B cell (primary cell): ENCODE data around the gene GPR156. TPM values are rescaled to one million over a fixed set of nuclear protein-coding genes. Genes with fewer than 3 reads are reported as not detected.
"Not testable (repeated sequence)": the region's sequence is repeated elsewhere in the genome, so short reads cannot be mapped to it uniquely, and the experiment has no call there.

Source experiments
- ATAC-seq: fragments of 200-7000 bp; cut with Tn5 transposase; one replicate; pipeline ENCODE4 v1.10.0; 2021; ENCODE audit warnings: low read depth, mild to moderate bottlenecking, moderate number of reproducible peaks, moderate library complexity
- CTCF ChIA-PET: fragments of 350-600 bp; sonication (Branson Sonifier 250); formaldehyde crosslinking; loops from one replicate; lab custom pipeline; 2021; ENCODE audit warnings: antibody characterized with exemption, inconsistent platforms; lab: Charles Lee
- POLR2A ChIA-PET: fragments of 350-600 bp; sonication (Branson Sonifier 250); formaldehyde crosslinking; loops from one replicate; lab custom pipeline; 2021; ENCODE audit warnings: antibody characterized with exemption; lab: Charles Lee
- DNase-seq: peaks from one replicate; pipeline ENCODE4 v3.0.0; 2013
- H2AFZ ChIP-seq: 2 replicates; pipeline ENCODE4 v1.6.1; 2012; ENCODE audit warnings: mild to moderate bottlenecking, low read depth, low read length; ENCODE audit not compliant: insufficient read depth, poor library complexity, severe bottlenecking
- H3K27ac ChIP-seq, 2 donors: 1 replicate in 1 of 2; 2 replicates in 1 of 2; pipeline ENCODE4 v1.5.1; 2012 to 2013; ENCODE audit warnings: low read length in 2 of 2, mild to moderate bottlenecking in 2 of 2, moderate library complexity in 1 of 2
- H3K27me3 ChIP-seq, 4 experiments: fragments of 200-600 bp in 1 of 4; sonication (generic) in 1 of 4; replicated peaks in 1 of 4; 1 replicate in 2 of 4; 2 replicates in 2 of 4; pipeline versions ENCODE4 v1.6.1 to v1.7.0; 2013 to 2016; ENCODE audit warnings: low read length in 3 of 4, mild to moderate bottlenecking in 2 of 4, mixed read lengths in 1 of 4, moderate library complexity in 1 of 4; ENCODE audit not compliant: insufficient read depth in 4 of 4, control insufficient read depth in 3 of 4; ENCODE audit errors: control extremely low read depth in 1 of 4
- H3K36me3 ChIP-seq, 2 experiments: replicated peaks in 1 of 2; 1 replicate in 1 of 2; 2 replicates in 1 of 2; pipeline versions ENCODE4 v1.6.1 to v1.7.1; 2013; ENCODE audit warnings: low read length in 1 of 2; ENCODE audit not compliant: insufficient read depth in 2 of 2, control insufficient read depth in 1 of 2; ENCODE audit errors: control extremely low read depth in 1 of 2, extremely low read depth in 1 of 2
- H3K4me1 ChIP-seq, 2 donors: fragments of 200-600 bp in 1 of 2; sonication (generic) in 1 of 2; 1 replicate in 1 of 2; 2 replicates in 1 of 2; pipeline versions ENCODE4 v1.5.1 to v1.6.1; 2013 to 2017; ENCODE audit warnings: low read length in 2 of 2; ENCODE audit not compliant: control insufficient read depth in 2 of 2, insufficient read depth in 2 of 2
- H3K4me2 ChIP-seq: replicated peaks from 2 replicates; pipeline ENCODE3; 2012; ENCODE audit warnings: mild to moderate bottlenecking, low read depth, low read length; ENCODE audit not compliant: poor library complexity, severe bottlenecking
- H3K4me3 ChIP-seq, 5 experiments: fragments of 200-600 bp in 1 of 5; sonication (generic) in 1 of 5; 1 replicate in 3 of 5; 2 replicates in 2 of 5; pipeline versions ENCODE4 v1.5.1 to v1.7.0; 2011 to 2016; ENCODE audit warnings: low read length in 4 of 5, mild to moderate bottlenecking in 4 of 5, low read depth in 2 of 5, control low read depth in 1 of 5, moderate library complexity in 1 of 5; ENCODE audit not compliant: insufficient read depth in 1 of 5; ENCODE audit errors: control extremely low read depth in 1 of 5, extremely low read depth in 1 of 5
- H3K79me2 ChIP-seq: fragments of 200-600 bp; sonication (generic); one replicate; pipeline ENCODE4 v1.6.0; 2016; ENCODE audit warnings: low read length; ENCODE audit not compliant: control insufficient read depth, insufficient read depth
- H3K9ac ChIP-seq: fragments of 200-600 bp; sonication (generic); 2 replicates; pipeline ENCODE4 v1.6.1; 2017; ENCODE audit warnings: mild to moderate bottlenecking, low read length, moderate library complexity
- H3K9me3 ChIP-seq, 3 donors: one replicate each; pipeline versions ENCODE4 v1.6.1 to v1.7.1; 2013; ENCODE audit warnings: low read length in 2 of 3; ENCODE audit not compliant: control insufficient read depth in 2 of 3, insufficient read depth in 1 of 3; ENCODE audit errors: control extremely low read depth in 1 of 3
- H4K20me1 ChIP-seq: 2 replicates; pipeline ENCODE4 v1.6.0; 2012; ENCODE audit warnings: mild to moderate bottlenecking, low read length; ENCODE audit not compliant: insufficient read depth, control insufficient read depth, poor library complexity, severe bottlenecking
- H3K27ac Mint-ChIP-seq: one replicate; pipeline ENCODE4 v1.8.0; 2021; ENCODE audit warnings: mixed read lengths
- H3K27me3 Mint-ChIP-seq: one replicate; pipeline ENCODE4 v1.8.0; 2021; ENCODE audit warnings: mixed read lengths
- H3K4me1 Mint-ChIP-seq: one replicate; pipeline ENCODE4 v1.8.0; 2021; ENCODE audit warnings: mixed read lengths
- H3K4me3 Mint-ChIP-seq: one replicate; pipeline ENCODE4 v1.8.0; 2021; ENCODE audit warnings: mixed read lengths
- H3K9me3 Mint-ChIP-seq: one replicate; pipeline ENCODE4 v1.8.0; 2022; ENCODE audit warnings: mixed read lengths; ENCODE audit not compliant: insufficient read depth
- EZH2 ChIP-seq: IDR thresholded peaks from 2 replicates; pipeline ENCODE4 v1.6.1; 2012; ENCODE audit warnings: borderline replicate concordance, low read depth, mild to moderate bottlenecking, moderate library complexity, low read length; ENCODE audit not compliant: insufficient read depth, poor library complexity, severe bottlenecking
- WGBS: methylation state at CpG from one replicate; pipeline ENCODE4 v1.1.5; 2013; ENCODE audit warnings: missing lambda C conversion rate; ENCODE audit not compliant: insufficient coverage; 5-methylcytosine and 5-hydroxymethylcytosine counted together
- intact Hi-C: fragments of 100-400 bp; cut with micrococcal nuclease; formaldehyde crosslinking; loops from one replicate; pipeline ENCODE4 v1.10.0; 2022
- polyA plus RNA-seq: library from polyadenylated mRNA; depleted of rRNA; stranded (reverse); fragments of >200 nt; gene quantifications from 2 replicates; pipeline ENCODE4 v1.2.3, GENCODE V29; 2012
- total RNA-seq, 2 donors: library from RNA; stranded (reverse); fragments of 120-200 nt in 1 of 2; gene quantifications; 1 replicate in 1 of 2; 2 replicates in 1 of 2; pipeline versions ENCODE4 v1.2.3 to v1.2.4, GENCODE V29; 2013 to 2022
- TF ChIP-seq, protein P1 (sequence below): fragments of 200-600 bp; IDR thresholded peaks from one replicate; pipeline ENCODE4 v1.8.0; 2022; ENCODE audit warnings: antibody characterized with exemption, mild to moderate bottlenecking

The GPR156 gene
- total and polyA plus RNA-seq, 2 donors (not counting 1 experiment from before 2014, with no cell fraction given): 0.03 to 0.20 TPM

- Histone ChIP-seq H3K79me2 (no peaks in the 10 kb centered on the region), H4K20me1 (no peaks in the 10 kb centered on the region), H3K9ac (no peak overlapping the region), H3K9me3 (peaks cover 4 to 21% (median 18%) of the 10 kb centered on the region in 3 donors), H3K27ac (no peak overlapping the region), H3K27me3 (peaks cover 0 to 3% (median 0%) of the 10 kb centered on the region in 4 experiments), H3K4me1 (peaks cover 0 to 2% of the 10 kb centered on the region in 2 donors), H3K36me3 (no peaks in the 10 kb centered on the region), H2AFZ (no peak overlapping the region), H3K4me3 (no peak overlapping the region), H3K4me2 (no peak overlapping the region)
- ChIA-PET POLR2A (no interaction called here), CTCF (no interaction called here)
- DNase-seq: no peak
- intact Hi-C loops: no loop called here
- TF ChIP-seq, protein P1, sequence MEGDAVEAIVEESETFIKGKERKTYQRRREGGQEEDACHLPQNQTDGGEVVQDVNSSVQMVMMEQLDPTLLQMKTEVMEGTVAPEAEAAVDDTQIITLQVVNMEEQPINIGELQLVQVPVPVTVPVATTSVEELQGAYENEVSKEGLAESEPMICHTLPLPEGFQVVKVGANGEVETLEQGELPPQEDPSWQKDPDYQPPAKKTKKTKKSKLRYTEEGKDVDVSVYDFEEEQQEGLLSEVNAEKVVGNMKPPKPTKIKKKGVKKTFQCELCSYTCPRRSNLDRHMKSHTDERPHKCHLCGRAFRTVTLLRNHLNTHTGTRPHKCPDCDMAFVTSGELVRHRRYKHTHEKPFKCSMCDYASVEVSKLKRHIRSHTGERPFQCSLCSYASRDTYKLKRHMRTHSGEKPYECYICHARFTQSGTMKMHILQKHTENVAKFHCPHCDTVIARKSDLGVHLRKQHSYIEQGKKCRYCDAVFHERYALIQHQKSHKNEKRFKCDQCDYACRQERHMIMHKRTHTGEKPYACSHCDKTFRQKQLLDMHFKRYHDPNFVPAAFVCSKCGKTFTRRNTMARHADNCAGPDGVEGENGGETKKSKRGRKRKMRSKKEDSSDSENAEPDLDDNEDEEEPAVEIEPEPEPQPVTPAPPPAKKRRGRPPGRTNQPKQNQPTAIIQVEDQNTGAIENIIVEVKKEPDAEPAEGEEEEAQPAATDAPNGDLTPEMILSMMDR: no peak
- no peak for TF ChIP-seq EZH2
- Mint-ChIP-seq H3K27me3 (peaks cover 3% of the 10 kb centered on the region), H3K9me3 (peaks cover 10% of the 10 kb centered on the region), H3K4me1 (peaks cover 2% of the 10 kb centered on the region), H3K27ac (no peak overlapping the region), H3K4me3 (no peak overlapping the region)
- ATAC-seq: no peak
Measured at GRCh38 chr3:120156699-120157098, 128.3 kb downstream of the GPR156 start.

DNA sequence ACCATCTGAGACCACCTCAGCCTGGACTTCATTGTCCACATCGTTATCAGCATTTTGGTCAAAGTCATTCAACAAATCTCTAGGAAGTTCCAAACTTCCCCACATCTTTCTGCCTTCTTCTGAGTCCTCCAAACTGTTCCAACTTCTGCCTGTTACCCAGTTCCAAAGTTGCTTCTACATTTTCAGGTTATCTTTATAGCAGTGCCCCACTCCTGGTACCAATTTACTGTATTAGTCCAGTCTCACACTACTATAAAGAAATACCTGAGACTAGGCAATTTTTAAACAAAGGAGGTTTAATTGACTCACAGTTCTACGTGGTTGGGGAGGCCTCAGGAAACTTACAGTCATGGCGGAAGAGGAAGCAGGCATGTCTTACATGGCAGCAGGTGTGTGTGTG is 129.3 kb downstream of the GPR156 start:
- H4K20me1 ChIP-seq, POLR2A ChIA-PET, H3K27me3 ChIP-seq, H3K4me3 ChIP-seq, H3K4me1 Mint-ChIP-seq, H2AFZ ChIP-seq, H3K79me2 ChIP-seq, H3K4me2 ChIP-seq, H3K36me3 ChIP-seq, H3K27me3 Mint-ChIP-seq, CTCF ChIA-PET, H3K9ac ChIP-seq, H3K27ac ChIP-seq, H3K27ac Mint-ChIP-seq, DNase-seq, H3K4me1 ChIP-seq, H3K4me3 Mint-ChIP-seq, ATAC-seq, intact Hi-C loops: not testable (repeated sequence)
- 86% methylated on average over 1 of the region's 3 CpGs for WGBS
- peaks cover 4 to 21% (median 18%) of the 10 kb centered on the region in 3 donors for H3K9me3 ChIP-seq
- H3K9me3 Mint-ChIP-seq: peaks cover 10% of the 10 kb centered on the region
